Right renal pelvis (tissue), 4 donors: ENCODE results near the gene CD276. TPM values are rescaled to one million over a fixed set of nuclear protein-coding genes. Genes with fewer than 3 reads are reported as not detected.
"Not testable (repeated sequence)": the region's sequence is repeated elsewhere in the genome, so short reads cannot be mapped to it uniquely, and the experiment has no call there.

Experiments used
- DNase-seq, 4 donors: peaks; one replicate each; pipeline ENCODE4 v3.0.0-alpha.2; 2013; ENCODE audit warnings: low read depth in 4 of 4, low spot score in 3 of 4, missing footprints in 1 of 4
- polyA plus RNA-seq, 4 donors: library from polyadenylated mRNA; unstranded; fragments of 120-200 nt; gene quantifications; one replicate each; pipeline ENCODE4 v1.2.1, GENCODE V29; 2013; ENCODE audit not compliant: insufficient read length in 4 of 4

Gene CD276
- 100 to 1,000 TPM; 162 to 176 (median 171) TPM for polyA plus RNA-seq

DNA sequence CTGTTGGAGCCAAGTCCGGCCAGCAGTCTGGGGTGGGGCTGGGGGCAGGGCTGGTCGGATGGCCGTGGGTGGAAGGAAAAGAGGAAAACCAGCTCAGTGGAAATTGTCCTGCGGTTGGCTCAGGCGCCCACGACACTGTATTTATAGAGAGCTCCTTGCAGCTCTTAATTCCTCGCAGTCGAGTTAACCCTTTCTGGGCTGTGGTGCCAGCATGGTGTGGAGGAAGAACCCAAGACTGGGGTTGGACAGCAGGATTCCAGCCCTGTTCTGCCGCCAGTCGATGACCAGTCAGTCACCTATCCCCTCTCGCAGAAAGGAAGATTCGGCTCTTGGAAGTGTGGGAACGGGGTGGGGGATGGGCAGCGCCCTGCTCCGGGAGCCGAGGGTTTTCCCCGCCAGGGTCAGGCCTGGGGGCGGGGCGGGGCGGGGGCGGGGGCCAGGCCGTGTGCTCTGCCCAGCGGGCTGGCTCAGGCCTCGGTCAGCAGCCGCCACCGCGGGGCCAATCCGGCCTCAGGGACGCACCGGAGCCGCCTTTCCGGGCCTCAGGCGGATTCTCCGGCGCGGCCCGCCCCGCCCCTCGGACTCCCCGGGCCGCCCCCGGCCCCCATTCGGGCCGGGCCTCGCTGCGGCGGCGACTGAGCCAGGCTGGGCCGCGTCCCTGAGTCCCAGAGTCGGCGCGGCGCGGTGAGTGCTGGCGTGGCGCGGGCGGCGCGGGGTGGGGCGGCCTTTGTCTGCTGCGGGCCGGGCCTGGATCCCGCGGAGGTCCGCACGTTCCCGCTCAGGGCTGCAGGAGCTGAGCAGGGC is at the start of gene CD276:
CD276 (plus strand) TSS at position 607 of the 804 bp plus-strand sequence. CDS start 15,257 bp downstream, outside the sequence.
- DNase-seq, result peak in 1 of 4 donors; percentile 40

DNA sequence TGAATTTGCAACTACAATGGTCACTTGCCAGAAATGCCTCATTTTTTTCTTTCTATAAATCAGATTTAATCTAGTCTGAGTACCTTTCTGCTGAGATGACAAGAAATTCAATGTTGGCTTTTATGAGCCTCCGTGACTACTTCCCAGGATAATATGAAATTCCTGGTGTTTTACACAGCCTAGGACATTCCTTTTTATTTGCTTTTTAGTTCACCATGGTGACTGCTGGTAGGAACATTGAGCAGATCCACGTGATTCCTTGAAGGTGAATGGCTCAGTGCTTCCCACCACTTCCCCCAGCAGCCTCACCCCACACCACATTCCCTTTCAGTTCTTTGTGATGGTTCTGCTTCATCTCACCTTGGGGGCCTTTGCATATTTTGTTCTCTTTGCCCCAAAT is 46.7 kb upstream of the CD276 start:
- no peak for DNase-seq

DNA sequence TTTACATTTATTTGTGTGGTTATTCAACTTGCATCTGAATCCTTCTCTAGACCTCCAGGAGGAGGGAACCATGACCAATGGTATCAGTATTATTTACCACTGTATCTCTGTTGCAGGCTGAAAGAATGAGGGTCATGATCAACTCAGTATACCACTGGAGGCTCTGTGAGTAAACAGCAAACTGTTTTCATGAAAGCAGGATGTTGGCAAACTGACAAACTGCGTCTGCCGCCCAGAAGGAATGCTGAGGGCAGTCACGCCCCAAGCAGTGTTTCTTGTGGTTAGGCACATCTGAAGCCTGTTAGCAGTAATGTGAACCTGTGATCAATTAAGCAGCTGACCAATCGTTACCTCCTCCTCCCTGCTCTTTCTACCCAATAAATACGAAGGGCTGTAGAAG is 44.7 kb upstream of the CD276 start:
- DNase-seq, result not testable (repeated sequence)

DNA sequence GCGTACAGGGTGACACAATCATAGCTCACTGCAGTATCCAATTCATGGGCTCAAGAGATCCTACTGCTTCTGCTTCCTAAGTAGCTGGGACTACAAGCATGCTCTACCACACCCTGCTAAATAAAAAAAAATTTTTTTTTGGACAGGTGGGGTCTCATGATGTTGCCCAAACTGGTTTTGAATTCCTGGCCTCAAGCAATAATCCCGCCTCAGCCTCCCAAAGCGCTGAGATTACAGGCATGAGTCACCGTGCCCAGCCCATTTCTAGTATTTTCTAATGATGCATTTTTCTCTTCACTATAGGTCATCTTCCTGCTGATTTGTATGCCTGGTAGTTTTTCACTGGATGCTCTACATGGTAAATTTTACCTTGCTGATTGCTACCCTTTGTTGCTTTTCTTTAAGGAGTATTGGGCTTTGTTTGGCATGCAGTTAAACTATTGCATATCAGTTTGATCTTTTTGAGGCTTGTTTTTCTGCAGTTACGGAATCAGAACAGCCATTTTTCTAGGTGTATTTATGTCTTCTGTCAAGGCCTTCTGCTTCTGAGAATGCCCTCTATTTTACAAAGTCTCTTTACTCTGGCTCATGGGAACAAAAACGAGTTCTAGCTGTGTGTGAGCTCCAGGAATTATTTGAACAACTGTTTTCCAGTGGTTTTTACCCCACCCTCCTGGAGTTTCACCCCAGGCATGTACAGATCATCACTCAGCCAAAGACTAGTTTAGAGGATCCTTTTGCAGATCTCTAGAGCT is 36.7 kb upstream of the CD276 start:
- DNase-seq, result no peak

DNA sequence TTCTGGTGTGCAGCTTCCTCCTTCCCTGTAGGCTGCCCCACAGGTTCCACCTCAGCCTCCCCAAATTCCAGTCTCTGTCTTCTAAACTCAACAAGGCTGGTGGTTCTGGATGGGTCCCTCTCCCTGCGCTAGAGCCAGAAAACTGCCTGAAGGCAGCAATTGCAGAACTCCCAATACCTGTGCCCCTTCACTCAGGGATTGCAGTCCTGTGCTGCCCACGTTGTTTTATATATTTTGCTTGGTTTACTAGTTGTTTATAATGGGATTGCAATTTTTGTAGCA is 36.2 kb upstream of the CD276 start:
- DNase-seq, result no peak

DNA sequence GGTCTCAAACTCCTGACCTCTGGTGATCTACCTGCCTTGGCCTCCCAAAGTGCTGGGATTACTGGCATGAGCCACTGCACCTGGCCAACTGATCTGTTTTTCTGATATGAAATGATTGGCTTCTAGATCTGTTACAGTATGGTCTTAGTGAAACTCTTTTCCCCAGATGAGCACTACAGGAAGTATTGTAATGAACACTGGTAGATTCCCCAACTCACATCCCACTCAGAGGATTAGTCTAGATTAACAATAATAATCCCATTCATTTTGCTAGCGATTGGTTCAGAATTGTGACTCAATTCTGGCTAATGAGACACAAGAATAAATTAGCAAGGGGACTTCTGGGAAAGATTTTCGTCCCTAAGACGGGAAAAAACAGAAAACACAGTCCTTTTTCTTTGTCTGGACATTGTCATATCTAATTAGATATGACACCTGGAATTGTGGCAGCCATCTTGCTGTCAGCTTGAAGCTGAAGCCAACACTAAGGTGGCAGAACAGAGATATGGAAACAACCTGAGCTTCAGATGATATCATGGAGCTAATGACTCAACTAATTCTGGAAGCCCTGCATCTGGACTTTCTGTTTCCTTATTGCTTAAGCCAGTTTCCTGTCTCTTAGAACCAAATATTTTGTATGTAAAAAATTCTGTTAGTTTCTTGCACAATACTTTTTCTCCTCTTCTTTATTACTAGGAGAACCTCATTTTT is 33.6 kb upstream of the CD276 start:
- no peak for DNase-seq

DNA sequence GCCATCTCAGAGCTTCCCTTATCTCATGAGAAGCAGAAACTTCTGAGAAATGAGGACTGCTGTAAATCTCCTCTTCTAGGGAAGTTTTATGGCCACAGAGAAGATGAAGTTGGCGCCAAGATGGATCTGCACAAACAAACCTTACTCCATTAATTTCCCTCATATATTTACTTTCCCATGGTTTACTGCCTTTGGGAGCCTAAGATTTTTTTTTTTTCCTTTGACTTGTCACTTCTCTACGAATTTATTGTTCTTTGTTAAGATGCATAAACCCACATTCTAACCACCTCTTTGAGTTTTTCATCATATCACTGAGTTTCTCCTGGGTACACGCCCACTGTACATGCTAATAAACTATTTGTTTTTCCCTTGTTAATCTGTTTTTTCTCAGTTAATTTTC is 29.5 kb upstream of the CD276 start:
- DNase-seq, result no peak

DNA sequence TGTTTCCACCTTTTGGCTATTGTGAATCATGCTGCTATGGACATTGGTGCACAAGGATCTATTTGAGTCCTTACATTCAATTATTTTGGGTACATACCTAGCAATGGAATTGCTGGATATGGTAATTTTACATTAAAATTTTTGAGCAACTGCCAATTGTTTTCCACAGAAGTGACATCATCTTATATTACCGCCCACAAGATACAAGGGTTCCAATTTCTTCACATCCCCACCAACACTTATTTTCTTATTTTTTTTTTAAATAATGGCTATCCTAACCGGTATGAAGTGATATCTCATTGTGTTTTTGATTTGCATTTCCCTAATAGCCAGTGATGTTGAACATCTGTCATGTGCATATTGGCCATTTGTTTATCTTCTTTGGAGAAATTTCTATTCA is 28.5 kb upstream of the CD276 start:
- no peak for DNase-seq

DNA sequence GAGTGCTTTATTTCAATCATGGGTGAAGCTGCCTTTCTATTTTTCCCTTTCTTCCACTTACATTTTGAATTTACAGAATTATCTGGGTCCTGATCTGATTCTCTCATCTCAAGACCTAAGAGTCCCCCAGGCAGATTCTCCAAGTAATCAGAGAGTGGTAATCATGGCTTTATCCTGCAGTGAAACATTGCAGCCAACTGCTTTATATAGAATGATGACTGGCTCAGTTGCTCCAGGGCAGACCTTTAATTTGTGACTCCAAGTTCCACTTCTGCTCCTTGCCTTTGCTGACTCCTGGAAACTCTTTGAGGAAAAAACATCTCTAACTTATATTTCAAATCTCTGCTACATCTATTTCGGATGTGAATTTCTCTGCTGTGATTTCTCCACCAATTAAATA is 25.5 kb upstream of the CD276 start:
- DNase-seq, result no peak

DNA sequence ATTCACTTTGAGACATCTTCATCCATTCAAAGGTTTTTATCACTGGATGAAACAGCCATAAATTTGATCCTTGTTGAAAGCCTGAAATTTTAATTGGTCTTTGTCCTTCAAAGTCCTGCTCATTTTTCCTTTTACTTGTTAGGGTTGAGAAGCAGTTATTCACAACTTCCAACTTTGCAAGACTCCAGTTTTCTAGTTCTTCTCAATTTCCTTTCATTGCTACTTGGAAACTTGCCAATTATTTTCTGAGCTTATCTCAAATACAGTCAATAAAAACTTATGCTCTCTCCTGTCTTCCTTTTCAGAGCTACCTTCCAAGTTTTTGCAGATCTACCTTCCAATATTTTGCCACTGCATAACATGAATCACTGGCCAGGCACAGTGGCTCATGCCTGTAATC is 23.7 kb upstream of the CD276 start:
- DNase-seq, result no peak

DNA sequence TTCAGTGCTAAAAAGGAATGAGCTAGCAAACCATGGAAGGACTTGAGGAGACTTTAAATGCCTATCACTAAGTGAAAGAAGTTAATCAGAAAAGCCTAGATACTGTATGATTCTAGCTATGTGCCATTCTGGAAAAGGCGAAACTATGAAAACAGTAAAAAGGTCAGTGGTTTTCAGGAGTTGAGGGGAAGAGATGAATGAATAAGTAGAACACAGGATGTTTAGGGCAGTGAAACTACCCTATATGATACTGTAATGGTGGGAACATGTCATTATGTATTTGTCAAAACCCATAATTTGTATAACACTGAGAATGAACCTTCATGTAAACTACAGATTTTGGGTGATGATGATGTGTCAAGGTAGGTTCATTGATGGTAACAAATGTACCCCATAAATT is 9.6 kb upstream of the CD276 start:
- no peak for DNase-seq

DNA sequence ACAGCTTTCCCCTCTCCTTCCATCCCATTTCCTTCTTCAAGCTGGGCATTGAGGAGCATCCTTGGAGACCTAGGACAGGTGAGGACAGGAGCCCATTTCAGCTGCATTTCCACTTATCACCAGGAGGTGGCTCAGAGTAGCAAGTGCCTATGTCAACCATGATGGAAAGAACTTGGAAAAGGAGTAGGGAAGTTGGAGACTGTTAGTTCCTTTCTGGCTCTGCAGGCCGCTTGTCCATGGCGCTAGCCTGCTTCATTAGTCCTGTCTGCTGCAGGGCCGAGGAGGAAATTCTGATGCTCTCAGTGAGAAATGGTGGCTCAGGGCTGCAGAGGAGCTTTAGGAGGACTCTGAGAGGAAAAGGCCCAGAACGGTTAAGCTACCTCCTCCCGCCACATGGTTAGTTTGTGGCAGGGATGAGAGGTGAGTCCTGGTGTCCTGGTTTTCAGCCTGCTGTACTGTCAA is 7.0 kb upstream of the CD276 start:
- DNase-seq, result no peak

DNA sequence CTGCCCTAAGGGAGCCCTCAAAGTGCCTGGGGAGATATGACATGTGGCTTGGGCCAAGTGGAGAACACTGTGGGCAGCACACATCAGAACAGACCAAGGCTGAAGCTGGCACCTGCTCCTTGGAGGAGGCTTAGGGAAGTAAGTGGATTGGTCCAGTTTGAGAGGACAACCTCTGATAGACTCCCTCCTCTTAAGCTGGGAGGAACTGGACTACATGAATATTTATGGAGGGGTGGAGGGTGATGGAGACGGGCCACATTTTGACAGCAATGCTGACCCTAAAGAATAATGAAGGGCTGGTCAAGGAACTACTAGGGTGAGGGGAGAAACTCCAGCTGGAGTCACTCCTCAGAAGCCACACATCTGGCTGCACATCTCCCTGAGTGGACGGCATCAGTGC is 6.5 kb upstream of the CD276 start:
- no peak for DNase-seq

DNA sequence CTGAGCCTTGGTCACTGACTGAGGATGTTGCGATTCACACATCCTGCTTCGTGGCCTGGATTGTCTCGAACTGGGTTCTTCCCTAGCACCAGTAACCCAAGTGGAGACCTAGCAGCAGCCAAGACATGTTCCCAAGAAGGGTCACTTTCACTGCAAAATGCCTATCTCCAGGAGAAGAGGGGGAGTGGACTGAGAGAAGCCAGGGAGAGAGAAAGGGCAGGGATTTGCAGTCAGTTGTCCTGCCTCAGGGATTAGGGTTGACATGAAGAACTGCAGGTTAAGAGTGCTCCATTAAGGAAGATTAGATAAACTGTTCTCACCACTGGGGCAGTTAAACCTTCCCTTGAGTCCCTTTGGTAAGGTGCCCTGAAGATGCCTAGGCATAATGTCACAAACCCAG is 5.7 kb upstream of the CD276 start:
- no peak for DNase-seq

DNA sequence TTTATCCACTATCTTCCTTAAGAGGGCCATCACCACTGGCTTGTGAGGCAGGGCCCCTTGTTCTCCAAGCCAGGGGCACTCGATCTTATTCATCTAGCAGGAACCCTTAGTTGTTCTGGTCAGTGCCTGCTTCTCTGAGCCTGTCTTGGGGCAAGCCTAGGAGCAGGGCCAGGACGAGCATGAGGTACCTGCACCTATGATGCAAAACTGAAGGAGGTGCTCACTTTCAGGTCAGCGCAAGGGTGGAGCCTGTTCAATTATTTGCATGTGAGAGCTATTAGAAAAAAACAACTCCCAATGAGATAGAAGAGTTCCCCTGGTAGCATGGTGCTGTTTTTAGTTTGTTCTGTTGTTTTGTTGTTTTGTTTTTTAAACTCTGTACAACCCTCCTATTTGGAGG is 5.0 kb upstream of the CD276 start:
- DNase-seq, result no peak

DNA sequence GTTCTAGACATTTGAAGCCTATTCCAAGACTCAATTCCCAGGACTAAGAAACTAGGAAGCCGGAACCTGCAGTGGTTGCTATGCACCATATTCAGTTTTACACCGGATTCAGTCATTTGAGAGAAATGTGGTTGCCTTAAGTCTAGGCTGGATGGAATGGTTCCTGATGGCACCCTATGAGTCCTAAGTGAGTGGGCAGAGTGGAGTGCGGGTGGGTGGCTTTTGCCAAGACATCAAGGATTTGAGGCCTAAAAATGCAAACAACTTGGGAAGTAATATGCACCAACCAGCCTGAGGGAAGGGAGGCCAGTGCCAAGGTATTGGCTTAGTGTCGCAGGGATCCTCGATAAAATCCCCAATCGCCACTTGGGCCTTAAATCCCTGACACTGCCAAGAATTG is 4.2 kb upstream of the CD276 start:
- DNase-seq, result no peak

DNA sequence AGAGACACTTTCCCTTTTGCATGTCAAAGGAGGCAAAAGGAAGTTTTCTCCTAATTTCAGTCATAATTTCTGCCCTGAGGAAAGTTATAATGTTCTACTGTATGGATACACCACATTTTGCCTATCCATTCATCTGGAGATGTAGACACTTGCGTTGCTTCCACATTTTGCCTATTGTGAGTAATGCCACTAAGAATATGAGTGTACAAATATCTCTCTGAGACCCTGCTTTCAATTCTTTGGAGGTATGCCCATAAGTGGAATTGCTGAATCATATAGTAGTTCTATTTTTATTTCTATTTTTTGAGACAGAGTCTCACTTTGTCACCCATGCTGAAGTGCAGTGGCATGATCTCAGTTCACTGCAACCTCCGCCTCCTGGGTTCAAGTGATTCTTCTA is 3.6 kb upstream of the CD276 start:
- DNase-seq, result no peak

DNA sequence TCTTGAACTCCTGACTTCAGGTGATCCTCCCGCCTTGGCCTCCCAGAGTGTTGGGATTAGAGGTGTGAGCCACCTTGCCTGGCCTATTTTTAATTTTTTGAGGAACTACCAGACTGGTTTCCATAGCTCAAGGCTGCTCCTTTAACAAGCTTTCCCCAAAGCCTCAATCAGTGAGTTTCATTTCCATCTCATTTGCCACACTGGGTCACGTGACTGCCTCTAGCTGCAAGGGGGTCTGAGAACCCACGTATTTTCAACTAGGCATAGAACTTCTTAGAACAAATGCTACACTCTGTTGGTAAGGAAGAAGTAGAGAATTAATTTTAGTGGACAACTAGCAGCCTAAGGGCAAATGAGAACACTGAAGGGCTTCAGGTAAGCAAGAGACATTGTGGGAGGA is 3.1 kb upstream of the CD276 start:
- no peak for DNase-seq

DNA sequence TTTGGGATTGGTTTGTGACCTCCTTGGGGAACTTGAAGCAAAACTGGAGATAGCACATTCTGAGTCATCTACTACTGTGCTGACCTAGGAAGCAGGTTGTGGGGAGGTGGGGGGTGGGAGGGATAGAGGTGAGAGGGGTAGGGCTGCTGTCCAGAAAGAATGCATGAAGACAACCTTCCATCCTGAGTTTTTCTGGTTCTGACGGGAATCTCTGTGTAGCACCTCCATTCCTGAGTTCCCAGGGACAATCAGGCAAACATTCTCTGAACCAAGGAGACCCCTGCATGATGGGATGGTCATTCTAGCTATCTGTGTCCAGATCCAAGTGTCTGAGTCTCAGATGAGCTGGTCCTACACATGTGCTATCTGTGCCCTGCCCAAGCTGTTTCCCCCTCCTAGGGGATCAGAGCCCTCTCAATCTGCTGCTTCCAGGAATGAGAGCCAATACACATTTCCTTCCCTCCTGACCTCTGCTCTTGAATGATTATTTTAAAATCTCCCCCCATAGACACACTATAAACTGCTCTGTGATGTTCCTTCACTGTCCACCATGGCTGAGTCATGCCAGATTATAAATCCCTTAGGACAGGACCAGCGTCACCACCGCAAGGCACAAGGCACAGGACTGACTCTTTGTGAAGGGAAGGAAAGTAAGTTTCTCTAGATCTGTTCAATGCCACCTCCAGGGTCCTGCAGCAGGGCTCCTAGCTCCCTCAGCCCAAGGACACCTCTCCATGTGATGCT is 2.2 kb upstream of the CD276 start:
- DNase-seq, result no peak

DNA sequence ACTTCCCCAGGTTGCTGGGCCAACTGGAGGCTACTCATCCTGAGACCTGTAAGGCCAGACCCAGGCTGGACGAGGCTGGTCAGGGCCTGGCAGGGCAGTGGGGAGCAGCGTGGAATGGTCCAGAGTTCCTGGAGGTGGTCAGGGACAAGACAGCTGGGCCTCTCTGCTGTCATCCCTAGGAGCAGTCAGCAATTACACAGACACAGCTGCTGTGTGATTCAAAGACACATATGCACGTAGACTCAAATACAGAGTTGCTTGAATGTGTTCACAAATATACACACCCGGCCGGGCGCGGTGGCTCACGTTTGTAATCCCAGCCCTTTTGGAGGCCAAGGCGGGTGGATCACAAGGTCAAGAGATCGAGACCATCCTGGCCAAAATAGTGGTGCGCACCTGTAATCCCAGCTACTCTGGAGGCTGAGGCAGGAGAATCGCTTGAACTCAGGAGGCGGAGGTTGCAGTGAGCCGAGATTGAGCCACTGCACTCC is 1.5 kb upstream of the CD276 start:
- DNase-seq, result no peak
